CD4-positive, alpha-beta T cell treated with Interleukin-6 at 100 ng/mL for 8 hours (primary cell): Measurements from ENCODE around the gene CCNB2.
A peak's percentile ranks its signal among the peaks of the same experiment; 100 is the strongest.
"Not testable (repeated sequence)": the region's sequence is repeated elsewhere in the genome, so short reads cannot be mapped to it uniquely, and the experiment has no call there.

Experiments used
- DNase-seq: peaks from one replicate; pipeline ENCODE4 v3.0.0-alpha.2; 2020; ENCODE audit warnings: mixed read lengths, low spot score

The CCNB2 gene

DNA sequence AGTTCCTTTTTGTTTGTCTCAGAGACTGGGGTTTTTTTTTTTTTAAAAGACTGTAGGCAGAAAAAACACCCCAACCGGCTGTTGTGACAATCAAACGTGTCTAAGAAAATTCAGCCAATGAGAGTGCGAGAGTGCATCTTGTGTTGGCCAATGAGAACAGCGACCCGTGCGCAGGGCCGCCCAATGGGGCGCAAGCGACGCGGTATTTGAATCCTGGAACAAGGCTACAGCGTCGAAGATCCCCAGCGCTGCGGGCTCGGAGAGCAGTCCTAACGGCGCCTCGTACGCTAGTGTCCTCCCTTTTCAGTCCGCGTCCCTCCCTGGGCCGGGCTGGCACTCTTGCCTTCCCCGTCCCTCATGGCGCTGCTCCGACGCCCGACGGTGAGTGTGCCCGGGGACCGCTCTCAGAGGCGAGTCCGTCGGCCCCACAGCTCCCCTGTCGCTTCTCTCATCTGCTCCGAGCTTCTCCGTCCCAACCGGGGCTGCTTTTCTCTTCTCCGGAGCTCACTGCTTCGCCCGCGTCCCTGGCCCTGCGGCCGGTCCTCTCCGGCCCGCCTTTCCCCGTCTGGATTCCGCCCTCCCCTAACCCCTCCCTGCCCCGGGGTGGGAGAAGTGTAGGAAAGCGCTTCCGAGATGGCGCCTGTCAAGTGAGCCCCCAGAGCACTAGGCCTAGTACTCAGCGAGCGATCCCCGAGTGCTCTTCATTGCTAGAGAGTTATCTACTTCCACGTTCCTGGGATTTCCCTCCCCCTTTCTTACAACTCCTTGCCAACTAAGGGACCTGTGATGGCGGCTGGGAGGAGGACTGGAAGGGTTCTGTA lies at the start of gene CCNB2:
CCNB2 (plus strand) TSS at position 235 of the 821 bp plus-strand sequence; CDS start at position 358, 123 bp downstream.
- peak; percentile 85 for DNase-seq

DNA sequence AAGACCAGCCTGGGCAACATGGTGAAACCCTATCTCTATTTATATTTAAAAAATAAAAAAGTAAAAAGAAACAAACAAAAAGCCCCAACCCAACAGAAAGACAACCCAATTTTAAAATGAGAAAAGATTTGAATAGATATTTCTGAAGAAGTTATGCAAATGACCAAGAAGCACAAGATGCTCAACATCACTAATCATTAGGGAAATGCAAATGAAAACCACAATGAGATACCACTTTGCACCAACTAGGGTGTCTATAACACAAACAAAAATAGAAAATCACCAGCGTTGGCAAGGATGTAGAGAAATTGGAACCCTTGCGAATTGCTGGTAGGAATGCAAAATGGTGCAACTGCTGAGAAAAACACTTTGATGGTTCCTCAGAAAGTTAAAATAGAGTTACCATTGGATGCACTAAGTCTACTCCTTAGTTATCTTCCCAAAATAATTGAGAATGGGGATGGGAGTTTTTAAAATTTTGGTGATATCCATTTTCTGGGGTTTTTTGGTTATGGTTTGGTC lies 45.8 kb upstream of the CCNB2 start:
- no peak for DNase-seq

DNA sequence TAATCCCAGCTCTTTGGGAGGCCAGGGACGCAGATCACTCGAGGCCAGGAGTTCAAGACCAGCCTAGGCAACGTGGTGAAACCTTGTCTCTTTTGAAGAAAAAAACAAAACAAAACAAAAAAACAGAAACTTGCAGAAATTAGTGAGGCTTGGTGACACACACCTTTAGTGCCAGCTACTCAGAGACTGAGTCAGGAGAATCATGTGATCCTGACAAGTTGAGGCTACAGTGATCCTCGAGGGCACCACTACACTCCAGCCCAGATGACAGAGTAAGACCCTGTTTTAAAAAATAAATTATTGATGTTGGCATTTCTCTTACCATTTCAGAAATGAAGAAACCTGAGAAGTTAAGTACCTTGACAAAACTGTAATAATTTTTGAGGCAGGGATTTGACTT lies 44.6 kb upstream of the CCNB2 start:
- DNase-seq, result no peak

DNA sequence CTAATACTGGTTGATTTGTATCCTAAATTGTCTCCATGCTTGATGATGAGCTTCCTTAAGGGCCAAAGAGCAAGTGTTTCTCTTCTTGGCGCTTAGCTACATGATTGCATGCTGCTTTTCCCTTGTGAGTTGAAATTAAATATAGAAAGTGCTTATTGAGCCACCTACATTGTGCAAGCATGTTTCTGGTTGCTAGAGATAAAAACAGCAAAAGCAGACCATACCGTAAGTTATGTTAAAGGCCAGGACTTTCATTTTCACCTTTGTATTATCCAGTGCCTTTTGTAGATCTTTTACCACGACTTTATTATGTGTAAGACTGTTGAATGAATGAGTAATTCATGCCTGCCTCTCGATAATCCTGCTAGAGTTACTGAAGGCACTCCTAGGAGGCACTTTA lies 41.9 kb upstream of the CCNB2 start:
- no peak for DNase-seq

DNA sequence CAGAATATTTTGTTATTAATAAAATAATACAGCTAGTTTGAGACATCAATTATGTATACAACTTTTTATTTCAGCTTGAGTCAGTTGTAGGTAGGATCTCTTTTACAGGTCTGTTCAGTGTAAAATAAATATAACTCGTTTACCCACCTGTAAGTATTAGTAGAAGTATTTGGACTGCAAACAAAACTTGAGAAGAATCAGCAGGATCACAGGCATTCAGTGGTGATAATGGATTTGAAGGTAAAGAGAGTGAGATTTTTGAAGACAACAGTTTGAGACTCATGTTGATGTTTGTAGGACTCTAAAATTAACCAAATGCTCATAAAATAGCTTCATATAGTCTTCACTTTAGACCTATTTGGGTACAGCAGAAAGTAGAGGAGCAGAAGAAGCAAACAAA lies 35.5 kb upstream of the CCNB2 start:
- no peak for DNase-seq

DNA sequence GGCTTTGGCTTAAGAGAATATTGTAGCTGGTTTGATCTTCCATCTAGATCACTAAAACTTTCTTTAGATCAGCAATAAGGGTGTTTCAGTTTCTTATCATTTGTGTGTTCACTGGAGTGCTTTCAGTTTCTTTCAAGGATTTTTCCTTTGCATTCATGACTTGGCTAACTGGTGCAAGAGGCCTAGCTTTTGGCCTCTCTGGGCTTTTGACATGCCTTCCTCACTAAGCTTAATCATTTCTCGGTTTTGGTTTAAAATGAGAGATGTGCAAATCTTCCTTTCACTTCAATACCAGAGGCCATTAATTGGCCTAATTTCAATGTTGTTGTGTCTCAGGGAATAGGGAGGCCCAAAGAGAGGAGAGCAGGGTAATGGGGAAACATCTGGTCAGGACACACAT lies 30.3 kb upstream of the CCNB2 start:
- no peak for DNase-seq

DNA sequence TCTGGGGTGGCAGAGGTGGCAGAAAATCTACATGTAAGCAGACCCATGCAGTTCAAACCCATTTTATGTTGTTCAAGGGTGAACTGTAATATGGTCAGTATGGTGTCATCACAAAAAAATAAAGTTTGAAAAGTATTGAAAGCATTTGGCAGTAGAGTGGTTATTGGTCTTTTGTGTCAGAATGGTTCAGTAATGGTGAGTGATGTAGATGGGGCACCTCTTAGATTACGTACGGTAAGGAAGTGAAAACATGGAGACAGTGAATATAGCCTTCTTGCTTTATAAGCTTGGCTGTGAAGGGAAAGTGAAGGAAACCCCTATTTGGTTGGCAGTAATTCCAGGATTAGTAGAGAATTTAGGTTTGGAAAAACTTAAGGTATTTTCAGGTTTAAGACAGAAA lies 17.2 kb upstream of the CCNB2 start:
- DNase-seq, result no peak

DNA sequence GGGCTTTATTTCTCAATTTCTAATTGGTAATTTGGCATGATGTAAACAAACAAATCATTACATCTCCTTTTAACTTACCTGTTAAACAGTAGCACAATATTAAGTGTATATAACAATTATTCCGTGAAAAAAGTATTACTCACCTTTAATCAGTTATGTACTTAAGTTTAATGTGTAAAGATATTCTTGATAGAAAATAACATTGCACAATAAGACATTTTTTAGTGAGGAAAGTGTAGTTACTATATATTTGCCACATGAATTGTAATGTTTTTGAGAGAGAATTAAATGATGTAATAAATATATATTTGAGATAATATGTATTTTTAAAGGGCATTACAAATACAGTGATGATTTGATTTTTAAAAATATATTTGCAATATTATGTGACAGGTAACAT lies 10.9 kb upstream of the CCNB2 start:
- no peak for DNase-seq

DNA sequence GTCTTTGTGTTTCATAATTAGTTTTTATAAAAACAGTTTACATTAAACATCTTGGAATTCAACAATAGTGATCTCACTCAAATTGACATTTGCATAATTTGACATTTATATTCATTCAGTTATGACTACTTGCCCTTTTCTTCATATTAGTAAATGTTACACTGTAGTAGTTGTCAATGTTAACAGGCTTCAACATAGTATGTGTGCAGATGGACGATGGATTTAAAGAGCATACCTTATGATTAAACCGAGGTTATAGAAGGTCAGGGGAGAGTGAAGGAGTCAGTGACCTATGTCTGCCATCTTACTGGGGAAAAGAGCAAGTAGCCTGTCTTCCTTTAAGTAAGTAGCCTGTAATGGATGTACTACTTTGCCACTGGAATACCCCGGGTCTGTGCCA lies 8.5 kb upstream of the CCNB2 start:
- DNase-seq, result no peak

DNA sequence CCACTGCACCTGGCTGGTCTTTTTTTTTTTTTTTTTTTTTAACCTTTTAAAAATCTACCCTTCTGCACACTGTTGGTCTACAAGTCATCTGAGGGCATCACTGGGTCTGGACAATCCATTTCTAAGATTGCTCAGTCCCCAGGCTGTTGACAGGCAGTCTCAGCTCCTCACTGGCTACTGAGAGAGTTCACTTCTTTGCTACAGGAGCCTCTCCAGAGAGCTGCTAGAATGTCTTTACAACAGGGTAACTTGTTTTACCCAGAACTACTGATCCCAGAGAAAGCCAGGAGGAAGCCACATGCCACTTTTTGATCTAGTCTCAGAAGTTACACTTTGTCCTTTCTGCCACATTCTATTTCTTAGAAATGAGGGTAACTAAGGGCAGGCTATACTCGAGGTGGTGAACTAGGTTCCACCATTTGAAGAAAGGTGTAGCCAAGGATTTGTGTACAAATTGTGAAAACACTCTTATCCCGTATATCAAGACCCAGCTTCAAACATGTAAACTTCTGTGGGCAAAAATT lies 5.7 kb upstream of the CCNB2 start:
- DNase-seq, result no peak

DNA sequence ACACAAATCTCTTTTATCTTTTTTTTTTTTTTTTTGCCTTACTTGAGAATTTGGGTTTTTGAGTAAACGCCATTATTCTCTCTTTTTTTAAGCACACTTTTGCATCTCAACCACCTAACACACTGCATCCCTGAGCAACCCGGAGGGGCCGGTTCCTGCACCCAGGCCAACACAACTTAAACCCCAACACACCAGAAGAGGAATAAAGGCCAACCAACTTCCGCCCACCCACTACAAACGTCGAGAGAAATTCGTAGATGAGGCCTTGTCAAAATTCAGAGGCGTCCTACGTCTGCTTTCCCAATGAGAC lies 389 bp upstream of the CCNB2 start:
- DNase-seq, result no peak

DNA sequence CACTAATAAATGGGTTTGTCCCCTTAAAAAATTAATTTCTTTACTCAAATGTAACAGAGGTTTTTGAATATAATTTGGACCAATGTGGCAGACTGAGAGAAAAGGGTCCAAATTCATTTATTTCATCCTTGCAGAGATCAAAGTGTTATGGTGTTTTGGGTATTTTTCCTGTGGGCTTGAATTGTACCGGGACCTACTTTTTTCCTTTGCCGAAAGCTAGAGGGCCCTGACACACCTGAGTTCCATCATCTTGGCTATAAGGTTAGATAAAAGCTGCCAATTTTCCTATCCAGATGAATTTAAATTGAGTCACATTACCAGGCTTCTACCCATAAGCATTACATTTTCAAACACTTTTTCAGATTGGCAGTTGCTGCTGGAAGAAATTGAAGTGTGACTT lies 908 bp downstream of the CCNB2 start:
- DNase-seq, result no peak

DNA sequence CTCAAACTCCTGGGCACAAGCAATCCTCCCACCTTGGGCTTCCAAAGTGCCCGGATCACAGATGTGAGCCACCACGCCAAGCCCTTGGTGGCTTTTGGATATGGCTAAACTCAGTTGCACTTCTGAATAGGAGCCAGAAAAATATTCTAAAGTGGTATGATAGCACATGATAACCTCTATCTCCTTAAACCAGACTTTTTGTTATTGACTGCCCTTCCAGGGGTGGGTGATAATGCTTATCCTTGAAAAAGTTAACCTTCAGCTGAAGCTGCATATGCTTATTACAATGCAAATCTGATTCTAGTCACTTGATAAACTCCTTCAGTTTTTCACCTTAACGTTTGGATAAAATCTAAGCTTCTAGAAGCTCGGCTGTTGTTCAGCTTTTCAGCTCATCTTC lies 6.3 kb downstream of the CCNB2 start:
- DNase-seq, result no peak

DNA sequence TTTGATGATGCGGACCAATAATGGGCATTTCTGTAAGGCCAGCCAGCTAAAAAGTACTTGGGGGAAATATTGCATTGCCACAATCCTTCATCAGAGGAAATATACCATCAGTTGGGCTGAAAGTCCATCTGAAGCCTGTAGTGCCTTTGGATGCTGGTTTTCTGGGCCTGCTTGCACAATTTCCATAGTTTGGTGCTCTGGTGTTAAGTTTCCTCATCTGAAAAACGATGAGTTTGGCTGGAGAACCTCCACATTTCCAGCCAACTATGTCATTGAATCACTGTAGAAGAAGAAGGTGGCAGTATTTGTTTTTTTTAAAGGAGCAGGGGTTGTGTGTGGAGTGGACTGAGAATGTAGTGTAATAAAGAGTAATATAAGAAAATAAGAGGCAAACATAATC lies 10.1 kb downstream of the CCNB2 start:
- DNase-seq, result no peak

DNA sequence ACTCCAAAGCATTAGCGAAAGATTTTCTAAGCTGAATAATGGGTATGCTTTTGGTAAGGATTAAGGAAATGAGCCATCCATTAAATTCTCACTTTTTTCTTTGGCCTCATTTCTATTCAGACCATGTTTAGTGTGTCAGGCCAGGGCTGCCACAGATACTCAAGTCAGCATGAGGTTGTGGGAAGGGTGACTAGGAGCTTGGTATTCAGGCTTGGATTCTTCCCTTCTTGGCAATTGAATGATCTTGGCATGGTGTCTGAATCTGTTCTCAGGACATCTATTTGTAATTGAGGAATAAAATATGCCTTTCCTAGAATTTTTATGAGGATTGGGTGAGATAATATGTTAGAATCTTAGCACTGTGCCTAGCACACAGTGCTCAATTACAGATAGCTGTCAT lies 11.2 kb downstream of the CCNB2 start:
- DNase-seq, result no peak

DNA sequence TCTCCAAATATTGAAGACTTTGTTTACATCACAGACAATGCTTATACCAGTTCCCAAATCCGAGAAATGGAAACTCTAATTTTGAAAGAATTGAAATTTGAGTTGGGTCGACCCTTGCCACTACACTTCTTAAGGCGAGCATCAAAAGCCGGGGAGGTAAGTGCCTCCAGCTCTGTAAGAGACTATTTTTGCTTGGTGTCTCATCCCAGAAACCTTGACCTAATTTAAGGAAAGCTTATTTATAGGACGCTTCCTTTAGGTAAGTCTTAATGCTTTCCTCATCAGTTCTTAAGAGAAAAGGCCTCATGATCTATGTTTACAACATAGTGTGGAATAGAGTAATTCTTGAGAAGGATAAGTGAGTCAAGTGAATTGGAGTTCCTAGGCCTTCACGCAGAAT lies 11.8 kb downstream of the CCNB2 start:
- no peak for DNase-seq

DNA sequence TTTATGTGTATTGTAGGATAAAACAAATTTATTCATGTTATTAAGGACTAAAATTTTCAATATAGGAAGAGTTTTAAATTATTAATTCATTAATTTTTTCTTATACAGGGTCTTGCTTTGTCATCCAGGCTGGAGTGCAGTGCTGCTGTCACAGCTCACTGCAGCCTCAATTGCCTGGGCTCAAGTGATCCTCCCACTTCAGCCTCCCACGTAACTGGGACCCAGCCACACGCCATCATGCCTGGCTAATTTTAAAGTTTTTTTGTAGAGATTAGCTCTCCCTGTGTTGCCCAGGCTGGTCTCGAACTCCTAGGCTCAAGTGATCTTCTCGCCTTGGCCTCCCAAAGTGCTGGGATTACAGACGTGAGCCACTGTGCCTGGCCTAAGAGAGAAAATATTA lies 14.7 kb downstream of the CCNB2 start:
- no peak for DNase-seq

DNA sequence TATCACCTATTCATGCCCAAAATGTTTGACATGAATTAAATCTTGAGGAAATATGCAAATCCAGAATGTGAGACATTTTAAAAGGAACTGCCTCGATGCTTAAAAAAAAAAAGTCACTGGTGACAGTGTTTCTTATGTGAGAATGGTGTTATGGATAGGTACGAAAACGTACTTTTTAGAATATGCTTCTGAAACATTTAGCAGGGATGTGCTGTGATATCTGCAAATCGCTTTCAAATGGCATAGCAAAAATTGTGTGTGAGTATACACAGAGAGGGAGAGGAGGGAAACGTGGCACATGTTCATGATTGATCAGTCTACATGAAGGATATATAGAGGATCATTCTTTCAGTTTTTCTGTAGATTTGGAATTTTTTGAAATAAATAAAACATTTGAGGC lies 16.0 kb downstream of the CCNB2 start:
- DNase-seq, result no peak

DNA sequence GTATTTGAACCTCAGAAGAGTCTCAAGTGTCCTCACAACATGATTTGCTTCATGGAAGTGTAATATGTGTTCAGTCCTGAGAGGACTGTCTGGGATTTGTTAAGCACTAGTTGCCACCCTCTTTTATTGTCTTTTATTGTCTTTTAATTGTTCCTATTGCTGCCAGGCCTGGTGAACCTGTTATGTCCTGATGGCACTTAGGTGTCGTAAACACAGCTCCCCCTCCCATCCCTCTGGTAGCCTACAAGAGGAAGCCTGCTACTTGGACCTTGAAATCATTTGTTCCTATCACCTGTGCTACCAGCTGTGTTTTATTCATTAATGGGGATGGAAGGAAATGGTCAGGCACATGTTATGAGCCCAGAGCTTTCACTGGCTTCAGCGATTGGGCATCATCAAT lies 19.3 kb downstream of the CCNB2 start:
- no peak for DNase-seq

DNA sequence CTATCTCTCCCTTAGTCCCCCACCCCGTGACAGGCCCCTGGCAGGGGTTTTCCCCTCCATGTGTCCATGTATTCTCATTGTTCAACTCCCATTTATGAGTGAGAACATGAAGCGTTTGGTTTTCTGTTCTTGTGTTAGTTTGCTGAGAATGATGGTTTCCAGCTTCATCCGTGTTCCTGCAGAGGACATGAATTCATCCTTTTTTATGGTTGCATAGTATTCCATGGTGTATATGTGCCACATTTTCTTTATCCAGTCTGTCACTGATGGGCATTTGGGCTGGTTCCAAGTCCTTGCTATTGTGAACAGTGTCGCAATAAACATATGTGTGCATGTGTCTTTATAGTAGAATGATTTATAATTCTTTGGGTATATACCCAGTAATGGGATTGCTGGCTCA lies 20.7 kb downstream of the CCNB2 start:
- DNase-seq, result not testable (repeated sequence)

DNA sequence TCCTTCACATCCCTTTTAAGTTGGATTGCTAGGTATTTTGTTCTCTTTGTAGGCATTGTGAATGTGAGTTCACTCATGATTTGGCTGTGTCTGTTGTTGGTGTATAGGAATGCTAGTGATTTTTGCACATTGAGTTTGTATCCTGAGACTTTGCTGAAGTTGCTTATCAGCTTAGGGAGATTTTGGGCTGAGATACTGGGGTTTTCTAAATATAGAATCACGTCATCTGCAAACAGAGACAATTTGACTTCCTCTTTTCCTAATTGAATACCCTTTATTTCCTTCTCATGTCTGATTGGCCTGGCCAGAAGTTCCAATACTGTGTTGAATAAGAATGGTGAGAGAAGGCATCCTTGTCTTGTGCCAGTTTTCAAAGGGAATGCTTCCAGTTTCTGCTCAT lies 22.3 kb downstream of the CCNB2 start:
- not testable (repeated sequence) for DNase-seq

DNA sequence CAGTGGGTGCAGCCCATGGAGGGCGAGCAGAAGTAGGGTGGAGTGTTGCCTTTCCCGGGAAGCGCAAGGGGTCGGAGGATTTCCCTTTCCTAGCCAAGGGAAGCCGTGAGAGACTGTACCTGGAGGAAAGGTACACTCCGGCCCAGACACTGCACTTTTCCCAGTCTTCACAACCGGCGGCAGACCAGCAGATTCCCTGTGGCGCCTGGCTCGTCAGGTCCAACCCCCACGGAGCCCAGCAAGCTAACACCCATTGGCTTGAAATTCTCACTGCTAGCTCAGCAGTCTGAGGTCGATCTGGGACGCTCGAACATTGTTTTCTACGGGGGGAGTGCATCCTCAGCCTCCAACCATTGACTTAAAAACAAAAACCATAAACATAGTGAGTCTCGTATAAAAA lies 26.5 kb downstream of the CCNB2 start:
- no peak for DNase-seq

DNA sequence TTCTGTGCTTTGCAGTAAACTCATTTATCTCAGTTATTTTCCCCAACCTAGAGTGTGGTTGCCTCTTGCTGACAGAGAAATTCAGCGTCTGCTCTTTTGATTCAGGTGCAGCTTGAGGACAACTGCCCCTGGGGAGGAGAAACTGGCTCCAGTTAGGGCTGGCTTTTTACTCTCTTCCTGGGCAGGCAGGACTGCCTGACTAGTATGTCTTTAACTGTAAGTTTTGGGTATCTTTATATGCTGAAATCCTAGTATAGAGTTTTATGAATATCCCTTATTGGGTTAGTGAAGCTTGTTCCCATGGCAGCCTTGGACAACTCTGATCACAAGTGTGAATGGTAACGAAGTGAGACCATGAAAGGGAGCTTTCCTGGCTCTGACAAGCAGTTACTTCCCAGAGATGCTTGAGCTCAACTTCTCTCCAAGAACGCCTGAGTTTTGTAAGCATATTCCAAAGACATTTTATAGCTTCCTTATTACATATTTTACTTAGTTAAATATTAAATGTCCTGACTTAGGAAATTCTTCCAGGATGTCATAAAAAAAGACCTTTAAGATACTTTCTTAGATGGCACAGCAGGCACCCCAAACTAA lies 27.1 kb downstream of the CCNB2 start:
- no peak for DNase-seq
